SW480 (cell line): Measurements from ENCODE around the gene WWC1.

Experiments
- DNase-seq: peaks from one replicate; pipeline ENCODE4 v3.0.0-alpha.2; 2016; ENCODE audit warnings: low spot score

Gene WWC1

DNA sequence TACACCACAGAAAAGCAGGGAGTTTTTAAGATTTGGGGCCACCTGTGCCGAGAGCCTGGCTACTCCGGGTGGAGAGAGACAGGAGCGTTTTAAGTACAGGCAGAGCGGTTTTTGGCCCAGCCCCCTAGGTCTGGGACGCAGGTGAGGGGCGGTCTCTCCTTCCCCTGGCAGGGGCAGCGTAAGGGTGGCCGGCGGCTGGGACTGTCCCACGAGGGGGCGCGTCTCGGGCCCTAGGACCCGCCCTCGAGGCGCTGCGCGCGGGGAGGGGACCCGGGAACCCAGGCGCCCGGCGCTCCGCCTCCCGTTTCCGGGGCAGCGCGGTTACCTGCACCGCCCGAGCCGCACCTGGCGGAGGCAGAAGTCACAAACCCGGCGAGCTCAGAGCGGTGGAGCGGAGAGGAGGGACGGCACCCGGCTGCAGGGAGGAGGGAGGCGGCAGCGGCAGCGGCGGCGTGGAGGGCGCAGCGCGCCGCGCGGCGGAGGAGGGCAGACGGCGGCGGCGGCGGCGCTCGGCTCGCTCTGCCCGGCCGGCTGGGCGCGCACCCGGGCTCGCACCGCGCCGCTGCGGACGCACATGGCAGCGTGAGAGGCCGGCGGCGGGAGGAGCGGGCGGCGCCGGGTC, at the start of gene WWC1:
Gene WWC1, plus strand, starts transcription at position 304 of the 622 bp plus-strand sequence. CDS start 508 bp downstream, outside the sequence.
- peak; percentile 91 for DNase-seq

- no peak for DNase-seq
These were observed 46.4 kb upstream of the WWC1 start for GRCh38 chr5:168244838-168245559.

- DNase-seq, result no peak
These were observed 41.5 kb upstream of the WWC1 start for GRCh38 chr5:168249923-168250322.

DNA sequence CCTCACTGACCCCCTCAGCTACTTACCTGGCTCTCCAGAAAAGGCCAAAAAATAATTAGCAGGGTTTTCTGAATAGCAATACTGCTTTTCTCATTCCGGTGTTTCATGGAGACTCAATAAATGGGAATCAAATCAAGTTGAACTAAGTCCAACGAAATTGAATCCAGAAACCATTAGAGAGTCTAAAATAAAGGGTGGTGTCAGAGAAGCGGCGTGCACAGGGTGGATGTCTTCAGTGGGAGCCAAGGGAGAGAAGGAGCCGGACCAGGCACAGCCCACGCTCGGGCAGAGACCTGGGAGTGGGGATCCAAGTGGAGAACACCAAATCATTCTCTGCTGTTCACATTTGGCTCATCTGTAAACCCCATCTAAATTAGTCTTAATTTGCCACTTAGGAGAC, 40.2 kb upstream of the WWC1 start:
- no peak for DNase-seq

GRCh38 chr5:168254013-168254693, 37.3 kb upstream of the WWC1 start:
- no peak for DNase-seq

- peak; percentile 22 for DNase-seq
These were observed 30.9 kb upstream of the WWC1 start for GRCh38 chr5:168260353-168261226.

- DNase-seq, result no peak
These were observed 30.2 kb upstream of the WWC1 start for GRCh38 chr5:168261227-168261571.

- DNase-seq, result no peak
These were observed 29.3 kb upstream of the WWC1 start for GRCh38 chr5:168262042-168262743.

DNA sequence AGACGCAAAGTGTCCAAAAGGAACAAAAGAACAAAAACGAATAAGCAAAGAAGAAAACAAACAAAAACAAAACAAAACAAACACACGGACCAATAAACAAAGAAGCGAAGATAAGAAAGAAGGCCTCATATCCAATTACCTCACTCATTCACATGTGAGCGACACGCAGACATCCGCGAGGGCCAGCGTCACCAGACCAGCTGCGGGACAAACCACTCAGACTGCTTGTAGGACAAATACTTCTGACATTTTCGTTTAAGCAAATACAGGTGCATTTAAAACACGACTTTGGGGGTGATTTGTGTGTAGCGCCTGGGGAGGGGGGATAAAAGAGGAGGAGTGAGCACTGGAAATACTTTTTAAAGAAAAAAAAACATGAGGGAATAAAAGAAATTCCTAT, 28.3 kb upstream of the WWC1 start:
- no peak for DNase-seq

- DNase-seq, result no peak
These were observed 25.4 kb upstream of the WWC1 start for GRCh38 chr5:168266016-168266415.

DNA sequence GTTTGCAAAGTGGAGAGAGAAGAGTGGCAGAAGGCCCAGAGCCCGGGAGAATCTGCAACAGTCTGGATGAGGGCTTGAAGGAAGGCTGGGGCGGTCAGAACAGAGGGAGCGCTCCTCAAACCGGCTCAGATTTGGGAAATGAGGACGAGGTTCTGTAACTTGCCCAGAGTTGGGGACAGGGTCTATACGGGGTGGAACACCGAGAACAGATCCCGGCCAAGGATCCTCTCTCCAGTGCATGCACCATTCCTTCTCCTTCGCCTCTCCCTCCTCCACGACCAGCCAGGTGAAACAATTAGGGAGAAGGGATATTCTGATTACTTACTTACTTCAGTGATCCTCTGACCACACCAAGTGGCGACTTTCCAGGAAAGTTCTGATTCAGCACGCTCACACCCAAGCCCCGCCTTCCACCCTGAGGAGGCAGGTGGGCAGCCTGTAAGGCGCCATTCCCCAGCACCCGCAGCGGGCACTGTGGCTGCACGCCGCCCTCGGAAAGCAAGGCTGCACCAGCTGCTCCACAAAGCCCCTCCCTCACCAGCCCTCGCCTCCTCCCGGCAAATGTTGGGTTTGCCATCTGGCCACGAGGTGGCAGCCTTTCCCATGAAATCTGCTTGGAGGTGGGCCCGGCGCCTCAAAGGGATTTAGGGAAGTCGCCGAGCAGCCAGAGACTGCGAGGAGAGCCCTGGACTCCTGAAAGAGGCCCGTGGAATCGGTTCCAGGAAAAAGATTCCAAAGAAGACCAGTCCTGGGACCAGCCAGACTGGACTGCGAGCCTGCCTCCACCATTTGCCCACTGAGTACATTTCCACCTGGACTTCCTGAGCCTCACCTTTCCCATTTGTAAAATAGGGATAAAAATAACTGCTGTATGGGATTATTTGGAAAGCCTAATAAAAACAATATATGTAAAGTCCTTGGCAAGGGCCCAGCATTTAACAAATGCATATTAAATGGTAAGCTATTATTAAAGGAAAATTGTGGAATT, 22.2 kb upstream of the WWC1 start:
- DNase-seq, result peak; percentile 89

DNA sequence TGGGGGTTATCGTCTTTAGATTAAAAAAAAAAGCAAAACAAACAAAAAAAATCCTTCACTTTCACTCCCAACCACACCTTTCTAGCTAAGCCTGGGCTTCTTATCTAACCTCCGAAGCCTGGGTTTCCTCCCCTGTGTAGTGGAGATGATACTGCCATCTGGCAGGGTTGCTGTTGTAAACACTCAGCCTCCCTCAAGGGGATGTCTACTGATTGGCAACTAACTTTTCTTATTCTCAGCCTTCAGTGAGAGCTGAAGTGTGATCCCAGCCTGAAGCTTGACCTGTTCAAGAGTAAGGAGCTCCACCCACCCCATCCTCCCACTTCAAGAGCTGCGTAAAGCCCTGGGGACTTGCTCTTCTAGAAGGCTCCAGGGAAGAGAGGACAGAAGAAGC, 21.5 kb upstream of the WWC1 start:
- peak; percentile 51 for DNase-seq

DNA sequence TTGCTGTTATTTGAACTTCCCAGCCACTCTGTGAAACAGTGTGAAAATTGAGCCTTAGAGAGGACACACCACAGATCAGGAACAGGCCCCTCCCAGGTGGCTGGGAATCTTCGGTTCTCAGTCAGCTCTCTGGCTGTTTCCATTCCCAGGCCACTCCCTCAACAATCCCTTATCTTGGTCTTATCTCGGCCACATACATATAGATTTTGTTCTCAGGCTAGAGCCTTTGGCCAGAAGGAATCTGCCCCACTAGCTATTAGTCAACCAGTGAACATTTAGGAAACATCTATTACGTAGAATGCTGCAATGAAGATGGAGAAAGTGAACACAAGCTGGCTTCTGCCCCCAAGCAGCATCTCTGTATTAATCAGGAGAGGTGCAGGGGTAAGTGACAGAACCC, 21.0 kb upstream of the WWC1 start:
- peak; percentile 72 for DNase-seq

- no peak for DNase-seq
These were observed 18.1 kb upstream of the WWC1 start for GRCh38 chr5:168273056-168273980.

DNA sequence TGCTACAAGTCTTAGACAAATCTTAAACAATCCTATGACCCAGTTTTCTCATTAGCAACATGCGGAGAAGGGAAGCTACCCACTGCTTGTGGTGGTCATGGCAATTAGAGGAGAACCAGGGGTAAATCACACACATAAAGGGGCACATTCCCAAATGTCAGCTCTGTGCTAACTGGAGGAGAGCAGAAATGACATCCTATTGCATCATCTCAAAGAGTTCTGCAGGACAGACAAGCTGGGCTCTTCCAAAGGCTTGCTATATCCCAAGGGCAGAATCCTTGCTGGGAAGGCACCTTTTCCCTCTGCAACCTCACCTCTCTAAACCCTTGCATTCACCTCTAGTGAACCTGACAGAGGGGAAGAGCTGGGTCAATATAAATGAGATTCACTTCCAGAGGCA, 17.0 kb upstream of the WWC1 start:
- peak; percentile 58 for DNase-seq

GRCh38 chr5:168275940-168276339, 15.5 kb upstream of the WWC1 start:
- DNase-seq, result no peak

GRCh38 chr5:168282120-168282519, 9.3 kb upstream of the WWC1 start:
- no peak for DNase-seq

DNA sequence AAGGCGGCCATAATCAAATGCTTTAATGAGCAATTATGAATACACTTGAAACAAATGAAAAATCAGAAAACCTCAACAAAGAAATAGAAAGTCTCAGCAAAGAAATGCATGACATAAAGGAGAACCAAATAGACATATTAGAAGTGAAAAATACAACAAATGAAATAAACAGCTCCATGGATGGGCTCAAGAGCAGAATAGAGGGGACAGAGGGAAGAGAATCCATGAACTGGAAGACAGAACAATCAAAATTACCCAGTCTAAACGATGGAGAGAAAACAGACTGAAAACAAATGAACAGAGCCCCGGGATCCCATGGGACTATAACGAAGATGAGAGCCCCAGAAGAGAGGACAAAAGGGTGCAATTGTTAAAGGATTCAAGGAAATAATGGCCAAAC, 6.6 kb upstream of the WWC1 start:
- DNase-seq, result no peak

- DNase-seq, result no peak
These were observed 5.7 kb upstream of the WWC1 start for GRCh38 chr5:168285696-168286095.
